HT-29 (cell line): ENCODE data around the gene ARL6IP1. TPM values are rescaled to one million over a fixed set of nuclear protein-coding genes. Genes with fewer than 3 reads are reported as not detected.
A peak's percentile ranks its signal among the peaks of the same experiment; 100 is the strongest.

Source experiments
- DNase-seq: peaks from one replicate; pipeline ENCODE4 v3.0.0-alpha.2; 2015; ENCODE audit warnings: low spot score
- total RNA-seq: library from RNA; depleted of rRNA; stranded (reverse); fragments of >200 nt; shearing (Covaris generic); gene quantifications from 2 replicates; pipeline ENCODE4 v1.2.3, GENCODE V29; 2014; rRNA removed

Gene ARL6IP1
- 208 and 221 TPM in 2 replicates for total RNA-seq

GRCh38 chr16:18801145-18801972 is at the start of gene ARL6IP1:
Gene ARL6IP1 (minus strand): TSS chr16:18801549. CDS start chr16:18801466, 83 bp downstream.
- peak; percentile 98 for DNase-seq

- no peak for DNase-seq
Measured at GRCh38 chr16:18846416-18846815, 45.1 kb upstream of the ARL6IP1 start.

DNA sequence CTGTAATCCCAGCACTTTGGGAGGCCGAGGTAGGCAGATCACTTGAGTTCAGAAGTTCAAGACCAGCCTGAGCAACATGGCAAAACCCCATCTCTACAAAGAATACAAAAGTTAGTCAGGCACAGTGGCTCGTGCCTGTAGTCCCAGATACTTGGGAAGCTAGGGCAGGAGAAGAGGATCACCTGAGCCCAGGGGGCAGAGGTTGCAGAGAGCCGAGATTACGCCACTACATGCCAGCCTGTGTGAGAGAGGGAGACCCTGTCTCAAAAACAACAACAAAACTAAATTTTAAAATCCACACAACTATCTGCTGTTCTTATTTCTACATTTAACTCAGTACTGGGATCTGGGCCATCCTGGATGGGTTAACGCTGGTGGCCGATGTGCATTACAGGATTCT is 41.2 kb upstream of the ARL6IP1 start:
- DNase-seq: no peak

DNA sequence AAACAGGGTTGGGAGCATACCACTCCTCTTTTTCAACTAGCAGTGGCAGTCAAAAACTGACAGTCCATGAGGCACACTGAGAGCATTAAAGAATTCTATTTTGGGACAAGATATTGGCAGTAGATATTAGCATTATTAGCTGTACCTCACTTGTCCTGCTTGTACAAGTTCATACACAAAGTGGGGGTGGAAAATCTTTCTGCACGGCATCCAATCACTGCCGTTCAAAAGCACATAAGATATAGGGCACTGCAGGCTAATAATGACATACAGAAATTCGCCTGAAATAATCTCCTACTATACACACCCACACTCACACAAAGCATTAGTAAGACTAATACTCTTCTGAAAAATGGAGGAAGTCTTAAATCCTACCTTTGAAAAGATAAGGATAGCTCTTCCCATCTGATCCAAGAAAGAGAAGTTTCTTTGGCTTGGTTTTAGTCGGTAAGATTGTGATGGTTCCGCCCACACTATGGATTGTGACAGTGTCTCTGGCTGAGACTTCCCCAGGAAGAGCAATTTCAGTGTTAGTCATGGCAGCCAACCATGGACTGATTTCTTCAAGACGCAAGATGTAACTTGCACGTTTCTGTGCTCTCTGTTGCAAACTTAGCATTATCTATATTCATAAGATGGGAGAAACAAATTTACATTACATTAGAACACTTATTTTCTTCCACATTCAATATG is 40.6 kb upstream of the ARL6IP1 start:
- DNase-seq: no peak

GRCh38 chr16:18839555-18839954 is 38.2 kb upstream of the ARL6IP1 start:
- DNase-seq: no peak

DNA sequence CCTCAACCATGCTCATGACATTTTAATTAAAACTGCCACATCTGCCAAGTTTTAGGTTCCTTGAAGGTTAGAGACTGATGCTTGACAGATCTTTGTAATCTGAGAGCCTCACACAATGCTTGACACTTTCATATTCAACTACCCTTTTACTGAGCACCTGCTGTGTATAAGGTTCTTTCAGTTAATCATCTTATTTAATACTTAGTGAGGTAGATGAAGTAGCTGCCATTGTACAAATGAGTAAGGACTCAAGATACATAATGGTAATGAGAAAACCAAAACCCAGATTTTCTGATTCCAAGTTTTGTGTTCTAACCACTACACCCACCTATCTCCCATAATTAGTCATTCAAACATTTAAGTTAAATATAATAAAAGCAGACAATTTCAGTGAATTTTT is 35.4 kb upstream of the ARL6IP1 start:
- DNase-seq: no peak

DNA sequence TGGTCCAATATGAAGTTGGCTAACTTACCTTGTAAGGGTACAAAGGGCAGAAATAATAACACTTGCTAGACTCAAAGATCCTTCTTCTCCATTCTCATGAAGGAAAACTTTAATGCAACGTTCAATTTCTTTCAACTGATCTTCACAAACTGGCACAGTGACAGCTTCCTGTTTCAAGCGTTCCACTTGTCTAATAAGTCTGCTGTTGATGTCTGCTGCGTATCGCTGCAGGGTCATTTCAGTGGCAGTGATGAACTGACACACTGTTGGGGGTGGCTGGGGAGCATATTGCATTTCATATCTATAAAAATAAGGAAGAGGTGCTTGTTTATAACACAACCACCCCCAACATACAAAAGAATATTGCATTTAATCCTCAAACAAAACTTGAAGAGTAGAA is 33.5 kb upstream of the ARL6IP1 start:
- no peak for DNase-seq

DNA sequence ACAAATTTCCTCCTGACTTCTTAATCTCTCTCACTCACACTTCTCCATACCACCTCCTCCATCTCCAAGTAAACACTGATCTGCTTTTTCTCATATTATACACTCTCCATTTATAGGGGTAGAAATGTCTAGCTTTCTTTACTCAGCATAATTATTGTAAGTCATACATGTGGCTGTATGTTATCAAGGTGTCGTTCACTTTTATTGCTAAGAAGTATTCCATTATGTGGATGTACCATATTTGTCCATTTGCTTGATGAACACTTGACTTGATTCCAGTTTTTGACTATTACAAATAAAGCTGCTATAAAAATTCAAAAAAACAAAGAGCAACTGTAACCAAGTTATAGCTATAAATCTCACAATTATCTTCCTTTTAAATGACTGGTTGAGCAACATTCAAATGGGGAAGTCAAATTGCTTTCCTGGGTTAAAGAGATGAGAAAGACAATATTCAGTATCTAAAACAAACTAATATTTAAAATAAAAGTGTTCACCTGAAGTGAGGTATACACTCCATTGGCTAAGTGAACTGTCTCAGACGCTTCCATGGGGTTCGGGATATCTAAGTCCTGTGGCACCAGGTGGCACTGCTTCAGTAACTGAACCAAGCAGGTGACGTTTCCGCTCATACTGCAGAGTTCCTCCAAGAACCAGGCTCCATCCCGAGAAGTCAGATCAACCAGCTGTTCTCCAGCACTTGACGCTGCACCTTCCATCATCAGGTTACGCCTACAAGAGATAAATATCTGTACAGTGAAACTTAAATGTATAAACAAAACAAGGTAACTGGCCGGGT is 32.6 kb upstream of the ARL6IP1 start:
- DNase-seq: no peak

DNA sequence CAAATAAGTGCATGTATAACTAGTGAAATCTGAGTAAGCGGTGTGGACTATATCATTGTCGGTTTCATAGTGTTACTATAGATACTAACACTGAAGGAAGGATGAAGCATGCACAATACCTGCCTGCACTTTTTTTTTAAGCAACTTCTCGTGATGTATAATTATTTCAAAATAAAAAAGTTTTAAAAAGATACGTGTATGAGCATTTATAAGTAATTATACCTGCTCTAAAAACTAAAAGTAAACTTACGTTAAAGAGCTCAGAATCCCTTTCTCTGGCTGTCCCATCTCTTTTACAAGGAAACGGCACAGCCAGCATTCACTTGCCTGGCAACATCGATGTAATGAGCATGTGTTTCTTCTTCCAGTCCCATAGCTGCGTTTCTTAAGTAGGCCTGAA is 31.3 kb upstream of the ARL6IP1 start:
- no peak for DNase-seq

DNA sequence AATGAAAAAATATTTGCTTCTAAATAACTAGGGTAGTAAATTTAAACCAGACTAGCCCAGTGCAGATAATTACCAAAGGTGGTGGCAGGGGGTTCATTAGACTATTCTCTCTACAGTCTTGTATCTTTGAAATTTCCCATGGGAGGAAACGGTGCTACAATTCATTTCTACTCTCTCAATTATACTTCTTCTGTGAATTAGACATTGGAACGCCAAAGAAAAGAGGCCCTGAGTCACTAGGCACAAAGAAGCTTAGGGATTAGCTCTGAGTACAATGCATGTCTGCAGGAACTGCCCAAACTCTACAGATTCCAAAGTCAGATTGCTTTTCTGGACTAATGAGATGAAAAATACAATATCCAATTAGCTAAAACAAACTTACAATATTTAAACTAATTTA is 30.7 kb upstream of the ARL6IP1 start:
- no peak for DNase-seq

DNA sequence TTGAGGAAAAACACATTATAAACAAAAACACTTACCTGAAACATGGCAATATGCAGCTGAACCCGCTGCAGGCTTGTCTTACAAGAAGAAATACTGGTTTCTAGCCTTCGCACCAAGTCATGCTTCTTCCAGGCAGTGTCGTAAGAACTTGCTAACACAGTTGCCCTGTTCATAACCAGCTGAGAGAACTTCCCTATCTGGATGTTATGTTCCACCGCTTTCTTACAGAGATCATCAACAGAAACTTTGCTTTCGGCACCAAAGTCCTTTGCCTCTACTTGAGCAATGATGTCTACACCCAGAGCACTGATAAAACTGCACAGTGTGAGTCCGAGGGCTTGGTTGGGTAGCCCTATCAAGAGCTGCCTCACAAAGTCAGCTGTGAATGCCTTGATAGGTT is 27.9 kb upstream of the ARL6IP1 start:
- DNase-seq: no peak

DNA sequence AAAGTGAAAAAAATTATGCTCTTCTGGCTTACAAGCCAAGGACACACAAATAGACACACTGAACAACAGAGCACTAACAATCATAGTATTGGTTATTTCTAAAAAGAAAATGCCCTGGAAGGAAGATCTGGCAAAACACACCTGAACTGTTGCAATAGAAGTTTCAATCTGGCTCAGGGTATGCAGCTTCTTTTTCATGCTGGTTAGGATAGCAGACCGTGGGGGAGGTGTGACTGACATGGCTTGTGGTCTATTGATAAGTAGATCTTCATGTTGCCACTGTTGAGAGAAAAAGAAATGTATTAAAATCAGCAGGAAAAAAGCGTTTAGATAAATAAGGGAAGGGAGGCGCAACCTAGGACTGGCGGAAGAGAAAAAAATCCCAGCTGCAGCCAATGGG is 26.5 kb upstream of the ARL6IP1 start:
- DNase-seq: no peak

DNA sequence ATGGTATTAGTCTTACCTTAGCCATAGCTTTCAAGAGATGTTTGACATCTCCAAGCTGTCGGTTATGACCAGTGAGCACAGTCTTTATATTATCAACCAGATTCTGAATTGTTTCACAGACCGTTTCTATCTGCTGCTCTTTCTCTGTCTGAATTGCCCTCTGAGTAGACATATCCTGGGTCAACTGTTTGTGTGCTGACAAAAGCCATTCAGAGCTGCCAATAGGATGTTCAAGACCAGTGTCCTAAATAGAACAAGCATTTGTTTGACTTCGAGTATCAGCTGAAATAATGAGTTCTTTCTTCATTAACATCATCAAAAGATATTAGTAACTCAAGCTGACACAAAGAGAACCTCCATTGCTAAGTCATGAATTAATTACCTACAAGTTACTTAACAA is 14.9 kb upstream of the ARL6IP1 start:
- no peak for DNase-seq

- DNase-seq: no peak
Measured at GRCh38 chr16:18811925-18812324, 10.6 kb upstream of the ARL6IP1 start.

- no peak for DNase-seq
Measured at GRCh38 chr16:18809165-18809564, 7.8 kb upstream of the ARL6IP1 start.

- no peak for DNase-seq
Measured at GRCh38 chr16:18805257-18805773, 4.0 kb upstream of the ARL6IP1 start.

- no peak for DNase-seq
Measured at GRCh38 chr16:18804540-18804939, 3.2 kb upstream of the ARL6IP1 start.

DNA sequence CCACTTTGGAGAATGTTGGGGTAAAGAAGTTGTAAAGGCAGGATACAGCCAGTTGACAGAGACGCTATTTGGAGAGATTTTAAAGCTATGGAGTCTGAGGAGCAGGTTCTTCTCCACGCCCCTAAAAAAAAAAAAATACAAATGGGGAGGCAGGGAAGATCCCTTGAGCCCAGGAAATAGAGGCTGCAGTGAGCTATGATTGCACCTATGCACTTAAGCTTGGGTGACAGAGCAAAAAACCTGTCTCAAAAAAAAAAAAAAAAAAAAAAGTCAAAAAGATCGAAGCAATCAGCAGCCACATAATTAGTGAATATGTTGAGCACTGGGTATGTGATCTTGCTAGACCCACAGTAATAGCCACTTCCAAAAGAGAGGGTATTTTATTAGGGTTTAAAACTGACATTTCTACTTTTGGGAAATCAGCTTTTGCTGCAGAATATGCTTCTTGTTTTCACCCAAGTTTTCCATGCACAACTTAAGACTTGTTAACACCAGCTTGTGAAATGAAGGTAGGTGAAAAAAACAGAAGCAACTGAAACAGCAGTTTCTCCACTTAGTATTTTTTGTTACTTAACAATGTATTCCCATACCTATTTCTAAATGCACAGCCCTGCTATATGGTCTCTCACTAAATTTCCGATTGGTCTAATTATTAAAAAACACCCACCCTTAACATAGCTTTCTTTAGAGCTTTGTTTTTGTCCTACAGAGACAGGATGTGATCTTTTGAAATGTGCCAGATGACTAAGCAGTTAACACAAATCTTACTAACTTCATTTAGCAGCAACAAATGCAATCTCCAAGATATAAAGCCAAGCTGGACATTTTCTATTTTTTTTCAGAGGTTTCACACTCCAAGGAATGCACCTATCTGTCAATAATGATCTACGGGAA is 2.5 kb upstream of the ARL6IP1 start:
- DNase-seq: no peak

GRCh38 chr16:18802767-18803343 is 1.5 kb upstream of the ARL6IP1 start:
- no peak for DNase-seq

- DNase-seq: peak; percentile 36
Measured at GRCh38 chr16:18800775-18801144, 589 bp downstream of the ARL6IP1 start.

DNA sequence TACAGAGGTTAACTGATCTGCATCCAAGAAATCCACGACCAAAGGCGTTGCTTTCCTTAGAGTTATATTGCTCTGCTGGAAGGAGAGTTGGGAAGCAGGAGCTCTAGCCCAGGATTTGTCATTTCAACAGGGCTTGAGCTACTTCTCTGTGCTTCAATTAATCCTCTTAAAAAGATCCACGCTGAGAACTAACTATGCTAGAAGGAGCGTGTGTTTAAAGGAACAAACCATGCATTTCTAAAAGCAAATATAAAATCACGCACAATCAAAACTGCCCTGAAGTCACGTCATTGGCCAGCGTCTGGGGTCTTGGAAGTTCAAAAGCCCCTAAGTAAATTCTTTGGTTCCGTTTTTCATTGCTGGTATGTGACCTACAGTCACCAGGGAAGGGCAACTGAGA is 1.1 kb downstream of the ARL6IP1 start:
- DNase-seq: peak; percentile 20
